ENCODE results near the gene DGKB.

Gene DGKB

GRCh38 chr7:14137676-14138075 lies 764.9 kb downstream of the DGKB start:
- TF ChIP-seq CTCF (IDR thresholded peaks at IDR 0.05; ENCODE audit: low read depth, low read length): no peak
- Histone ChIP-seq H3K4me1 (no peaks in the 10 kb centered on the region), H3K9me3 (no peaks in the 10 kb centered on the region), H3K36me3 (no peaks in the 10 kb centered on the region), H3K27me3 (no peaks in the 10 kb centered on the region), H3K4me3 (ENCODE audit: low read depth, low read length) (no peak overlapping the region)
- no peak for DNase-seq

- Histone ChIP-seq H3K9me3 (no peaks in the 10 kb centered on the region), H3K4me3 (ENCODE audit: low read depth, low read length) (no peak overlapping the region), H3K27me3 (no peaks in the 10 kb centered on the region), H3K36me3 (no peaks in the 10 kb centered on the region), H3K4me1 (no peaks in the 10 kb centered on the region)
- no peak for TF ChIP-seq CTCF (IDR thresholded peaks at IDR 0.05; ENCODE audit: low read depth, low read length)
- DNase-seq: no peak
These were observed 768.8 kb downstream of the DGKB start for GRCh38 chr7:14133752-14134151.

- TF ChIP-seq CTCF (IDR thresholded peaks at IDR 0.05; ENCODE audit: low read depth, low read length): no peak
- Histone ChIP-seq H3K27me3 (no peaks in the 10 kb centered on the region), H3K36me3 (no peaks in the 10 kb centered on the region), H3K4me3 (ENCODE audit: low read depth, low read length) (no peak overlapping the region), H3K9me3 (no peaks in the 10 kb centered on the region), H3K4me1 (no peaks in the 10 kb centered on the region)
- no peak for DNase-seq
These were observed 776.6 kb downstream of the DGKB start for GRCh38 chr7:14125998-14126397.

- no peak for DNase-seq
- TF ChIP-seq CTCF (IDR thresholded peaks at IDR 0.05; ENCODE audit: low read depth, low read length): no peak
- H3K27me3 ChIP-seq: no peaks in the 10 kb centered on the region
- no peaks in the 10 kb centered on the region for H3K4me1 ChIP-seq
- H3K9me3 ChIP-seq: no peaks in the 10 kb centered on the region
- H3K4me3 ChIP-seq (ENCODE audit: low read depth, low read length): no peak overlapping the region
- H3K36me3 ChIP-seq: no peaks in the 10 kb centered on the region
These were observed 777.8 kb downstream of the DGKB start for GRCh38 chr7:14124716-14125115.

- no peak overlapping the region for H3K4me3 ChIP-seq (ENCODE audit: low read depth, low read length)
- no peaks in the 10 kb centered on the region for H3K36me3 ChIP-seq
- no peaks in the 10 kb centered on the region for H3K9me3 ChIP-seq
- H3K4me1 ChIP-seq: no peaks in the 10 kb centered on the region
- H3K27me3 ChIP-seq: no peaks in the 10 kb centered on the region
- TF ChIP-seq CTCF (IDR thresholded peaks at IDR 0.05; ENCODE audit: low read depth, low read length): no peak
- no peak for DNase-seq
These were observed 778.6 kb downstream of the DGKB start for GRCh38 chr7:14123923-14124322.

GRCh38 chr7:14115701-14116100 lies 786.9 kb downstream of the DGKB start:
- Histone ChIP-seq H3K36me3 (no peaks in the 10 kb centered on the region), H3K4me3 (ENCODE audit: low read depth, low read length) (no peak overlapping the region)

More at GRCh38 chr7:14115701-14116100, 786.9 kb downstream of the DGKB start:
- TF ChIP-seq CTCF (IDR thresholded peaks at IDR 0.05; ENCODE audit: low read depth, low read length): no peak
- Histone ChIP-seq H3K9me3 (no peaks in the 10 kb centered on the region), H3K27me3 (no peaks in the 10 kb centered on the region), H3K4me1 (no peaks in the 10 kb centered on the region)
- DNase-seq: no peak
